ENCODE measurements around the gene OR51B4.

- TF ChIP-seq CTCF (IDR thresholded peaks at IDR 0.05) (no peak), POLR2AphosphoS5 (IDR thresholded peaks at IDR 0.05; ENCODE audit: low read depth, low read length) (no peak), TAF1 (IDR thresholded peaks at IDR 0.05; ENCODE audit: borderline replicate concordance, low read depth, low read length) (no peak), JUND (IDR thresholded peaks at IDR 0.05) (no peak), EP300 (IDR thresholded peaks at IDR 0.05; ENCODE audit: borderline replicate concordance in 1 of 2, low read depth in 1 of 2, low read length in 1 of 2) (no peak), NFIC (IDR thresholded peaks at IDR 0.05; ENCODE audit: borderline replicate concordance) (no peak), MXI1 (IDR thresholded peaks at IDR 0.05; ENCODE audit: low read depth, low read length) (no peak)
Measured at GRCh38 chr11:5290106-5290505, 11.6 kb downstream of the OR51B4 start.
